Measurements from ENCODE around the gene MRGPRD.

MRGPRD gene

GRCh38 chr11:69006816-69007215 is 26.0 kb upstream of the MRGPRD start:
- no peak overlapping the region for H3K4me3 ChIP-seq (ENCODE audit: insufficient read depth, low read depth, low read length)
- H3K27ac ChIP-seq (ENCODE audit: insufficient read depth, low read depth, low read length, poor library complexity, severe bottlenecking): no peak overlapping the region
- WGBS, 2 experiments: 93 to 94% methylated on average over 12 of the region's 12 CpGs
- H3K36me3 ChIP-seq (ENCODE audit: control insufficient read depth, insufficient read depth, low read length): no peaks in the 10 kb centered on the region
- peaks cover 4% of the 10 kb centered on the region for H3K27me3 ChIP-seq (ENCODE audit: control insufficient read depth, insufficient read depth, low read length, poor library complexity, severe bottlenecking)
- peaks cover 19% of the 10 kb centered on the region for H3K4me1 ChIP-seq (ENCODE audit: control insufficient read depth, insufficient read depth, low read length)
- no peaks in the 10 kb centered on the region for H3K9me3 ChIP-seq (ENCODE audit: control insufficient read depth, low read length)

GRCh38 chr11:69005631-69006368 is 25.0 kb upstream of the MRGPRD start:
- WGBS, 2 experiments: 96% methylated on average over 48 of the region's 48 CpGs
- Histone ChIP-seq H3K4me3 (ENCODE audit: insufficient read depth, low read depth, low read length) (no peak overlapping the region), H3K27me3 (ENCODE audit: control insufficient read depth, insufficient read depth, low read length, poor library complexity, severe bottlenecking) (no peaks in the 10 kb centered on the region), H3K27ac (ENCODE audit: insufficient read depth, low read depth, low read length, poor library complexity, severe bottlenecking) (no peak overlapping the region), H3K9me3 (ENCODE audit: control insufficient read depth, low read length) (no peaks in the 10 kb centered on the region), H3K4me1 (ENCODE audit: control insufficient read depth, insufficient read depth, low read length) (peaks cover 11% of the 10 kb centered on the region), H3K36me3 (ENCODE audit: control insufficient read depth, insufficient read depth, low read length) (no peaks in the 10 kb centered on the region)

GRCh38 chr11:69005183-69005630 is 24.4 kb upstream of the MRGPRD start:
- H3K9me3 ChIP-seq (ENCODE audit: control insufficient read depth, low read length): no peaks in the 10 kb centered on the region
- H3K27me3 ChIP-seq (ENCODE audit: control insufficient read depth, insufficient read depth, low read length, poor library complexity, severe bottlenecking): no peaks in the 10 kb centered on the region
- H3K27ac ChIP-seq (ENCODE audit: insufficient read depth, low read depth, low read length, poor library complexity, severe bottlenecking): no peak overlapping the region
- H3K36me3 ChIP-seq (ENCODE audit: control insufficient read depth, insufficient read depth, low read length): no peaks in the 10 kb centered on the region
- WGBS, 2 experiments: 95 to 97% methylated on average over 27 of the region's 27 CpGs
- H3K4me3 ChIP-seq (ENCODE audit: insufficient read depth, low read depth, low read length): no peak overlapping the region
- H3K4me1 ChIP-seq (ENCODE audit: control insufficient read depth, insufficient read depth, low read length): peaks cover 5% of the 10 kb centered on the region

GRCh38 chr11:69004411-69005182 is 23.8 kb upstream of the MRGPRD start:
- Histone ChIP-seq H3K4me3 (ENCODE audit: insufficient read depth, low read depth, low read length) (no peak overlapping the region), H3K27ac (ENCODE audit: insufficient read depth, low read depth, low read length, poor library complexity, severe bottlenecking) (no peak overlapping the region), H3K27me3 (ENCODE audit: control insufficient read depth, insufficient read depth, low read length, poor library complexity, severe bottlenecking) (no peaks in the 10 kb centered on the region), H3K4me1 (ENCODE audit: control insufficient read depth, insufficient read depth, low read length) (no peaks in the 10 kb centered on the region), H3K36me3 (ENCODE audit: control insufficient read depth, insufficient read depth, low read length) (no peaks in the 10 kb centered on the region), H3K9me3 (ENCODE audit: control insufficient read depth, low read length) (no peaks in the 10 kb centered on the region)
- 87 to 91% methylated on average over 13 of the region's 13 CpGs for WGBS, 2 experiments

- no peak overlapping the region for H3K27ac ChIP-seq (ENCODE audit: insufficient read depth, low read depth, low read length, poor library complexity, severe bottlenecking)
- 95 to 96% methylated on average over 20 of the region's 20 CpGs for WGBS, 2 experiments
- no peaks in the 10 kb centered on the region for H3K9me3 ChIP-seq (ENCODE audit: control insufficient read depth, low read length)
- no peak overlapping the region for H3K4me3 ChIP-seq (ENCODE audit: insufficient read depth, low read depth, low read length)
- H3K36me3 ChIP-seq (ENCODE audit: control insufficient read depth, insufficient read depth, low read length): no peaks in the 10 kb centered on the region
- H3K27me3 ChIP-seq (ENCODE audit: control insufficient read depth, insufficient read depth, low read length, poor library complexity, severe bottlenecking): no peaks in the 10 kb centered on the region
- no peaks in the 10 kb centered on the region for H3K4me1 ChIP-seq (ENCODE audit: control insufficient read depth, insufficient read depth, low read length)
These were observed 23.1 kb upstream of the MRGPRD start for GRCh38 chr11:69003866-69004367.

GRCh38 chr11:69003301-69003865 is 22.6 kb upstream of the MRGPRD start:
- Histone ChIP-seq H3K36me3 (ENCODE audit: control insufficient read depth, insufficient read depth, low read length) (no peaks in the 10 kb centered on the region), H3K27ac (ENCODE audit: insufficient read depth, low read depth, low read length, poor library complexity, severe bottlenecking) (no peak overlapping the region), H3K4me1 (ENCODE audit: control insufficient read depth, insufficient read depth, low read length) (no peaks in the 10 kb centered on the region), H3K9me3 (ENCODE audit: control insufficient read depth, low read length) (no peaks in the 10 kb centered on the region), H3K27me3 (ENCODE audit: control insufficient read depth, insufficient read depth, low read length, poor library complexity, severe bottlenecking) (no peaks in the 10 kb centered on the region), H3K4me3 (ENCODE audit: insufficient read depth, low read depth, low read length) (no peak overlapping the region)
- WGBS, 2 experiments: 96% methylated on average over 9 of the region's 9 CpGs

GRCh38 chr11:69002570-69003231 is 21.9 kb upstream of the MRGPRD start:
- 83 to 86% methylated on average over 13 of the region's 13 CpGs for WGBS, 2 experiments

GRCh38 chr11:69002110-69002569 is 21.4 kb upstream of the MRGPRD start:
- H3K36me3 ChIP-seq (ENCODE audit: control insufficient read depth, insufficient read depth, low read length): no peaks in the 10 kb centered on the region
- WGBS, 2 experiments: 90 to 91% methylated on average over 6 of the region's 6 CpGs
- H3K9me3 ChIP-seq (ENCODE audit: control insufficient read depth, low read length): no peaks in the 10 kb centered on the region
- no peaks in the 10 kb centered on the region for H3K4me1 ChIP-seq (ENCODE audit: control insufficient read depth, insufficient read depth, low read length)
- H3K27me3 ChIP-seq (ENCODE audit: control insufficient read depth, insufficient read depth, low read length, poor library complexity, severe bottlenecking): no peaks in the 10 kb centered on the region
- H3K4me3 ChIP-seq (ENCODE audit: insufficient read depth, low read depth, low read length): no peak overlapping the region
- H3K27ac ChIP-seq (ENCODE audit: insufficient read depth, low read depth, low read length, poor library complexity, severe bottlenecking): no peak overlapping the region

More at GRCh38 chr11:69002570-69003231, 21.9 kb upstream of the MRGPRD start:
- Histone ChIP-seq H3K9me3 (ENCODE audit: control insufficient read depth, low read length) (no peaks in the 10 kb centered on the region), H3K4me3 (ENCODE audit: insufficient read depth, low read depth, low read length) (no peak overlapping the region), H3K36me3 (ENCODE audit: control insufficient read depth, insufficient read depth, low read length) (no peaks in the 10 kb centered on the region), H3K27me3 (ENCODE audit: control insufficient read depth, insufficient read depth, low read length, poor library complexity, severe bottlenecking) (no peaks in the 10 kb centered on the region), H3K4me1 (ENCODE audit: control insufficient read depth, insufficient read depth, low read length) (no peaks in the 10 kb centered on the region), H3K27ac (ENCODE audit: insufficient read depth, low read depth, low read length, poor library complexity, severe bottlenecking) (no peak overlapping the region)

GRCh38 chr11:69001243-69002081 is 20.7 kb upstream of the MRGPRD start:
- Histone ChIP-seq H3K9me3 (ENCODE audit: control insufficient read depth, low read length) (no peaks in the 10 kb centered on the region), H3K36me3 (ENCODE audit: control insufficient read depth, insufficient read depth, low read length) (no peaks in the 10 kb centered on the region), H3K27me3 (ENCODE audit: control insufficient read depth, insufficient read depth, low read length, poor library complexity, severe bottlenecking) (no peaks in the 10 kb centered on the region), H3K4me3 (ENCODE audit: insufficient read depth, low read depth, low read length) (no peak overlapping the region), H3K4me1 (ENCODE audit: control insufficient read depth, insufficient read depth, low read length) (no peaks in the 10 kb centered on the region), H3K27ac (ENCODE audit: insufficient read depth, low read depth, low read length, poor library complexity, severe bottlenecking) (no peak overlapping the region)
- 91 to 92% methylated on average over 23 of the region's 23 CpGs for WGBS, 2 experiments
